HepG2 (cell line): ENCODE results near the gene NT5C1A. TPM values are rescaled to one million over a fixed set of nuclear protein-coding genes. Genes with fewer than 3 reads are reported as not detected.

Experiments used
- ATAC-seq: fragments of 200-7000 bp; cut with Tn5 transposase; 3 replicates; pipeline ENCODE4 v1.9.1; 2020; ENCODE audit warnings: mild to moderate bottlenecking, moderate library complexity
- BruUV-seq: library from RNA; stranded (reverse); fragments of 400-500 nt; replicated peaks from 2 replicates; lab custom pipeline; 2021; lab: Mats Ljungman, UMichigan
- CTCF ChIA-PET: fragments of 300-600 bp; formaldehyde crosslinking; extraction: SDS; loops from one replicate; lab custom pipeline; 2021; ENCODE audit warnings: low total read pairs, inconsistent platforms, low intra/inter-chr PET ratio; lab: Yijun Ruan, JAX
- POLR2A ChIA-PET: fragments of 350-600 bp; sonication (Branson Sonifier 250); formaldehyde crosslinking; loops from one replicate; lab custom pipeline; 2020; ENCODE audit warnings: antibody characterized with exemption, inconsistent platforms; lab: Yijun Ruan, JAX
- DNase-seq: peaks from one replicate; pipeline ENCODE4 v3.0.0-alpha.2; 2015; ENCODE audit warnings: low spot score
- FAIRE-seq: peaks from 3 replicates; lab custom pipeline; 2011; peaks lifted over from hg19 to GRCh38; lab: Jason Lieb, UNC
- H2AFZ ChIP-seq: one replicate; pipeline ENCODE4 v1.6.1; 2011; ENCODE audit warnings: low read length, inconsistent platforms
- H3K27ac ChIP-seq: fragments of 300-600 bp; 3 replicates; pipeline ENCODE4 v1.8.0; 2011; ENCODE audit warnings: mixed run types, mild to moderate bottlenecking, mixed read lengths, low read length, inconsistent platforms; ENCODE audit not compliant: insufficient read depth; ENCODE audit errors: extremely low read length
- H3K27me3 ChIP-seq, 2 experiments: fragments of 200-600 bp in 1 of 2; 2 replicates in 1 of 2; 3 replicates in 1 of 2; pipeline versions ENCODE4 v1.6.0 to v1.8.0; 2011; ENCODE audit warnings: low read length in 2 of 2, mild to moderate bottlenecking in 2 of 2, moderate library complexity in 2 of 2, inconsistent platforms in 1 of 2; ENCODE audit not compliant: insufficient read depth in 2 of 2, control insufficient read depth in 1 of 2
- H3K36me3 ChIP-seq, 2 experiments: fragments of 200-600 bp in 1 of 2; replicated peaks in 1 of 2; 2 replicates in 1 of 2; 3 replicates in 1 of 2; pipeline versions ENCODE4 v1.5.1 to v1.8.0; 2011; ENCODE audit warnings: low read length in 2 of 2, inconsistent platforms in 1 of 2; ENCODE audit not compliant: insufficient read depth in 2 of 2, control insufficient read depth in 1 of 2
- H3K4me1 ChIP-seq: 2 replicates; pipeline ENCODE4 v1.5.1; 2012; ENCODE audit warnings: low read length, inconsistent platforms; ENCODE audit not compliant: insufficient read depth
- H3K4me2 ChIP-seq: 2 replicates; pipeline ENCODE4 v1.6.0; 2011; ENCODE audit warnings: low read depth, low read length, inconsistent platforms
- H3K4me3 ChIP-seq, 3 experiments: fragments of 200-600 bp in 1 of 3; sonication (generic), shearing (Covaris generic) in 1 of 3; replicated peaks in 1 of 3; 2 replicates each; pipeline ENCODE4 v1.5.1; 2011 to 2016; ENCODE audit warnings: low read length in 3 of 3, inconsistent platforms in 2 of 3, low read depth in 2 of 3, mild to moderate bottlenecking in 2 of 3, control low read depth in 1 of 3, mixed read lengths in 1 of 3; ENCODE audit not compliant: insufficient read depth in 1 of 3
- H3K79me2 ChIP-seq: one replicate; pipeline ENCODE4 v1.6.1; 2011; ENCODE audit warnings: low read length, inconsistent platforms; ENCODE audit not compliant: insufficient read depth
- H3K9ac ChIP-seq: 2 replicates; pipeline ENCODE4 v1.6.0; 2011; ENCODE audit warnings: mild to moderate bottlenecking, low read depth, low read length, inconsistent platforms; ENCODE audit not compliant: insufficient read depth
- H3K9me3 ChIP-seq: 2 replicates; pipeline ENCODE4 v1.5.1; 2012; ENCODE audit warnings: mild to moderate bottlenecking, low read length
- H4K20me1 ChIP-seq: 2 replicates; pipeline ENCODE4 v1.6.0; 2011; ENCODE audit warnings: inconsistent platforms, mild to moderate bottlenecking, low read length, moderate library complexity; ENCODE audit not compliant: insufficient read depth
- ERF ChIP-seq: IDR thresholded peaks from 2 replicates; pipeline ENCODE4 v1.6.1; 2018; ENCODE audit warnings: missing biosample characterization, missing genetic modification reagents
- FOXP4 ChIP-seq: sonication (generic); formaldehyde crosslinking; IDR thresholded peaks from 2 replicates; pipeline ENCODE4 v1.4.0; 2020; ENCODE audit warnings: missing genetic modification reagents
- MAFK ChIP-seq, 2 experiments: IDR thresholded peaks in 1 of 2; conservative IDR thresholded peaks in 1 of 2; 2 replicates each; pipeline ENCODE4 v1.6.1; 2011; ENCODE audit warnings: improper control_type of control experiment in 2 of 2, low read length in 2 of 2
- NBN ChIP-seq: fragments of 450-650 bp; conservative IDR thresholded peaks from 2 replicates; pipeline ENCODE4 v1.6.1; 2017
- TOPORS ChIP-seq: sonication (generic); formaldehyde crosslinking; IDR thresholded peaks from 2 replicates; pipeline ENCODE4 v1.8.0; 2023; ENCODE audit warnings: mild to moderate bottlenecking, missing genetic modification reagents
- ZBTB33 ChIP-seq: sonication (generic); formaldehyde crosslinking; IDR thresholded peaks from 2 replicates; pipeline ENCODE4 v1.4.0; 2020; ENCODE audit warnings: missing genetic modification reagents
- ZMAT5 ChIP-seq: sonication (generic); formaldehyde crosslinking; IDR thresholded peaks from 2 replicates; pipeline ENCODE4 v1.5.0; 2020; ENCODE audit warnings: mild to moderate bottlenecking, low read depth, missing genetic modification reagents, borderline replicate concordance
- ZNF12 ChIP-seq: sonication (generic); formaldehyde crosslinking; IDR thresholded peaks from 2 replicates; pipeline ENCODE4 v1.5.0; 2020; ENCODE audit warnings: missing genetic modification reagents
- ZNF276 ChIP-seq: sonication (generic); formaldehyde crosslinking; IDR thresholded peaks from 2 replicates; pipeline ENCODE4 v1.4.0; 2020; ENCODE audit warnings: mild to moderate bottlenecking, low read depth, missing genetic modification reagents
- ZNF333 ChIP-seq: sonication (generic); formaldehyde crosslinking; IDR thresholded peaks from 2 replicates; pipeline ENCODE4 v1.4.0; 2020; ENCODE audit warnings: mild to moderate bottlenecking, missing genetic modification reagents, borderline replicate concordance
- ZNF33A ChIP-seq: sonication (generic); formaldehyde crosslinking; IDR thresholded peaks from 2 replicates; pipeline ENCODE4 v1.5.1; 2020; ENCODE audit warnings: missing genetic modification reagents, mild to moderate bottlenecking, moderate library complexity, borderline replicate concordance
- whole genome bisulfite sequencing: methylation state at CpG from one replicate; pipeline ENCODE4 v1.1.6; 2017; ENCODE audit warnings: low lambda C conversion rate; 5-methylcytosine and 5-hydroxymethylcytosine counted together
- in situ Hi-C: cut with HindIII; loops from 2 replicates; pipeline ENCODE4 v1.10.0; 2017; ENCODE audit warnings: low pct_unique_long_range_greater_than_20kb; ENCODE audit not compliant: extremely low pct_ligation_motif_present
- intact Hi-C: fragments of 100-400 bp; cut with micrococcal nuclease; formaldehyde crosslinking; loops from one replicate; pipeline ENCODE4 v1.10.0; 2022; ENCODE audit not compliant: unreplicated experiment
- polyA plus RNA-seq, 8 experiments: library from polyadenylated mRNA; depleted of rRNA in 3 of 8; stranded (reverse) in 7 of 8; unstranded in 1 of 8; fragments of >200 nt; fragmentation: Illumina TruSeq in 4 of 8; extraction: Trizol in 4 of 8; gene quantifications; 2 replicates each; pipeline versions ENCODE4 v1.2.1 to v1.2.3, GENCODE V29; 2011 to 2016; ENCODE audit warnings: low read depth in 4 of 8, missing spikeins in 1 of 8, mixed read lengths in 1 of 8; ENCODE audit not compliant: insufficient read depth in 1 of 8
- total RNA-seq, 5 experiments: library from RNA; depleted of rRNA; stranded (reverse); fragments of >200 nt; fragmentation: Illumina TruSeq; extraction: Trizol; gene quantifications; 2 replicates each; pipeline ENCODE4 v1.2.3, GENCODE V29; 2016; ENCODE audit warnings: low read depth in 1 of 5

NT5C1A gene
- total and polyA plus RNA-seq, 2 of the 13 experiments (the other 11 are each of a cell fraction or from before 2014, with no cell fraction given): not detected

GRCh38 chr1:39620659-39621165 is 51.2 kb downstream of the NT5C1A start:
- DNase-seq: no peak
- H3K9me3 ChIP-seq: no peaks in the 10 kb centered on the region
- 47% methylated on average over 2 of the region's 3 CpGs for whole genome bisulfite sequencing
- peaks cover 2 to 22% of the 10 kb centered on the region in 2 experiments; a peak in 3 of 5 replicates for H3K27me3 ChIP-seq
- no TSS peak for BruUV-seq
- no peak overlapping the region for H3K4me3 ChIP-seq
- no peak overlapping the region for H3K9ac ChIP-seq
- H3K4me2 ChIP-seq: no peak overlapping the region
- ChIA-PET CTCF (no interaction called here), POLR2A (no interaction called here)
- no peak for ATAC-seq
- no peaks in the 10 kb centered on the region for H4K20me1 ChIP-seq
- no peak for TF ChIP-seq TOPORS (CRISPR knock-in tag)
- TF ChIP-seq ZNF12 (CRISPR knock-in tag): peak; percentile 78
- TF ChIP-seq NBN: no peak
- TF ChIP-seq, all 625 proteins: peak for 1
- Histone ChIP-seq H2AFZ (no peak overlapping the region), H3K4me1 (no peaks in the 10 kb centered on the region), H3K27ac (no peak overlapping the region), H3K36me3 (no peaks in the 10 kb centered on the region), H3K79me2 (no peaks in the 10 kb centered on the region)
- FAIRE-seq: no peak
- intact Hi-C loops (no loop called here), in situ Hi-C loops (no loop called here)

GRCh38 chr1:39617488-39618049 is 54.3 kb downstream of the NT5C1A start:
- CTCF ChIA-PET: no interaction called here
- DNase-seq (no peak), FAIRE-seq (no peak), ATAC-seq (no peak)
- no peak overlapping the region for H2AFZ ChIP-seq
- H3K27me3 ChIP-seq: peaks cover 2 to 5% of the 10 kb centered on the region in 2 experiments; a peak in 1 of 5 replicates
- no peaks in the 10 kb centered on the region for H3K79me2 ChIP-seq
- in situ Hi-C loops (no loop called here), intact Hi-C loops (no loop called here)
- no peaks in the 10 kb centered on the region for H4K20me1 ChIP-seq
- H3K36me3 ChIP-seq: no peaks in the 10 kb centered on the region
- no TSS peak for BruUV-seq
- no peaks in the 10 kb centered on the region for H3K9me3 ChIP-seq
- POLR2A ChIA-PET: no interaction called here
- H3K4me2 ChIP-seq: no peak overlapping the region
- H3K4me1 ChIP-seq: peaks cover 7% of the 10 kb centered on the region; the same call in 1 of the 2 replicates
- H3K27ac ChIP-seq: no peak overlapping the region
- no peak overlapping the region for H3K4me3 ChIP-seq
- WGBS: 47% methylated on average over 4 of the region's 4 CpGs
- no peak overlapping the region for H3K9ac ChIP-seq
- TF ChIP-seq ZMAT5 (CRISPR knock-in tag) (no peak), ZNF333 (CRISPR knock-in tag) (no peak), ERF (CRISPR knock-in tag) (no peak), MAFK (conservative IDR thresholded peaks at IDR 0.05 in 1 of 2, IDR thresholded peaks at IDR 0.05 in 1 of 2; ENCODE audit: low read length in 2 of 2) (no peak), ZNF276 (no peak), ZNF33A (no peak), ZBTB33 (CRISPR knock-in tag) (no peak), FOXP4 (CRISPR knock-in tag) (no peak)
